Gastrocnemius medialis (tissue), 4 donors: ENCODE results near the gene PGM1. TPM values are rescaled to one million over a fixed set of nuclear protein-coding genes. Genes with fewer than 3 reads are reported as not detected.

ENCODE experiments used
- ATAC-seq, 2 donors: fragments of 150-250 bp; one replicate each; pipeline ENCODE4 v1.9.1; 2016
- DNase-seq, 2 donors: peaks; one replicate each; pipeline ENCODE4 v3.0.0-alpha.2; 2019
- H3K27ac ChIP-seq, 4 donors: fragments of 200-600 bp; sonication (generic); 1 replicate in 1 of 4; 2 replicates in 3 of 4; pipeline ENCODE4 v1.5.1; 2016 to 2018; ENCODE audit warnings: mild to moderate bottlenecking in 2 of 4, moderate library complexity in 1 of 4
- H3K27me3 ChIP-seq, 3 donors: fragments of 200-600 bp; sonication (generic) in 2 of 3; 1 replicate in 1 of 3; 2 replicates in 2 of 3; pipeline versions ENCODE4 v1.5.1 to v1.6.0; 2016 to 2019; ENCODE audit warnings: mild to moderate bottlenecking in 1 of 3, moderate library complexity in 1 of 3
- H3K36me3 ChIP-seq, 2 donors: fragments of 200-600 bp; sonication (generic) in 1 of 2; one replicate each; pipeline ENCODE4 v1.5.1; 2017 to 2018
- H3K4me1 ChIP-seq, 2 donors: fragments of 200-600 bp; sonication (generic) in 1 of 2; one replicate each; pipeline ENCODE4 v1.5.1; 2016 to 2017; ENCODE audit warnings: mild to moderate bottlenecking in 2 of 2
- H3K4me3 ChIP-seq, 4 donors: fragments of 200-600 bp; sonication (generic) in 3 of 4; 1 replicate in 1 of 4; 2 replicates in 3 of 4; pipeline ENCODE4 v1.5.1; 2016 to 2019; ENCODE audit warnings: mild to moderate bottlenecking in 2 of 4
- H3K9me3 ChIP-seq, 3 donors: fragments of 200-600 bp; sonication (generic) in 2 of 3; 1 replicate in 1 of 3; 2 replicates in 2 of 3; pipeline ENCODE4 v1.5.1; 2016 to 2019
- CTCF ChIP-seq, 5 experiments: fragments of 450-650 bp in 3 of 5; fragments of 200-600 bp in 2 of 5; sonication (generic) in 2 of 5; IDR thresholded peaks in 4 of 5; conservative IDR thresholded peaks in 1 of 5; 1 replicate in 4 of 5; 2 replicates in 1 of 5; pipeline ENCODE4 v1.5.1; 2016 to 2019; ENCODE audit warnings: antibody characterized with exemption in 5 of 5, mild to moderate bottlenecking in 3 of 5, moderate library complexity in 3 of 5
- POLR2A ChIP-seq, 2 donors: fragments of 450-650 bp; IDR thresholded peaks; one replicate each; pipeline ENCODE4 v1.6.1; 2017; ENCODE audit warnings: antibody characterized with exemption in 2 of 2, mild to moderate bottlenecking in 2 of 2, moderate library complexity in 2 of 2
- in situ Hi-C, 4 donors: fragments of 200-750 bp; cut with MboI; loops; one replicate each; pipeline versions ENCODE4 v1.15.0 to v1.8.0; 2017; ENCODE audit warnings: low sequenced_read_pairs in 4 of 4
- intact Hi-C: fragments of 100-400 bp; cut with DNase I; formaldehyde crosslinking; loops from one replicate; pipeline ENCODE4 v1.15.1; 2023; ENCODE audit warnings: low total_unique reads
- total RNA-seq, 4 donors: library from RNA; depleted of rRNA; stranded (reverse); fragments of >200 nt; gene quantifications; one replicate each; pipeline versions ENCODE4 v1.1.0 to v1.2.3, GENCODE V29; 2016

PGM1 gene
- total RNA-seq, 4 donors from 2014 or later = 320 to 713 (median 666) TPM

- H3K4me1 ChIP-seq = peaks cover 62 to 76% of the 10 kb centered on the region in 2 donors
- peak overlapping the region; percentile 79 to 95 (median 88) for H3K27ac ChIP-seq
- ATAC-seq = peak; percentile 83 to 88
These were observed 50.7 kb downstream of the PGM1 start for GRCh38 chr1:63643926-63644325.

GRCh38 chr1:63645317-63645716, 52.1 kb downstream of the PGM1 start:
- in situ Hi-C loops (no loop called here), intact Hi-C loops (no loop called here)
- Histone ChIP-seq H3K9me3 (no peaks in the 10 kb centered on the region), H3K4me3 (no peak overlapping the region), H3K27me3 (no peaks in the 10 kb centered on the region), H3K36me3 (peaks cover 0 to 23% of the 10 kb centered on the region in 2 donors), H3K27ac (peak overlapping the region; percentile 79 to 95 (median 88)), H3K4me1 (peaks cover 56 to 79% of the 10 kb centered on the region in 2 donors)
- DNase-seq (no peak), ATAC-seq (no peak)
- TF ChIP-seq CTCF (IDR thresholded peaks at IDR 0.05 in 4 of 5, conservative IDR thresholded peaks at IDR 0.05 in 1 of 5) (no peak), POLR2A (IDR thresholded peaks at IDR 0.05) (no peak)

More at GRCh38 chr1:63643926-63644325, 50.7 kb downstream of the PGM1 start:
- Histone ChIP-seq H3K9me3 (no peaks in the 10 kb centered on the region), H3K36me3 (peaks cover 0 to 24% of the 10 kb centered on the region in 2 donors), H3K4me3 (no peak overlapping the region), H3K27me3 (no peaks in the 10 kb centered on the region)
- intact Hi-C loops = loop anchor here (2.0 kb wide), 1 partner anchor 21 kb away; no protein-coding TSS in a partner anchor
- TF ChIP-seq POLR2A (IDR thresholded peaks at IDR 0.05) = no peak
- no peak for TF ChIP-seq CTCF (IDR thresholded peaks at IDR 0.05 in 4 of 5, conservative IDR thresholded peaks at IDR 0.05 in 1 of 5)
- in situ Hi-C loops = no loop called here
- DNase-seq = peak; percentile 84 to 86

- peak overlapping the region in 3 of 4 donors; percentile 4 to 68 (median 59) for H3K27ac ChIP-seq
- no peak for ATAC-seq
- no peaks in the 10 kb centered on the region for H3K27me3 ChIP-seq
- TF ChIP-seq POLR2A (IDR thresholded peaks at IDR 0.05) (no peak), CTCF (IDR thresholded peaks at IDR 0.05 in 4 of 5, conservative IDR thresholded peaks at IDR 0.05 in 1 of 5) (no peak)
- peaks cover 0 to 48% of the 10 kb centered on the region in 2 donors for H3K36me3 ChIP-seq
- H3K4me1 ChIP-seq = peaks cover 37 to 50% of the 10 kb centered on the region in 2 donors
- H3K4me3 ChIP-seq = no peak overlapping the region
- DNase-seq = no peak
- H3K9me3 ChIP-seq = no peaks in the 10 kb centered on the region
- intact Hi-C loops = no loop called here
- in situ Hi-C loops = no loop called here
These were observed 55.5 kb downstream of the PGM1 start for GRCh38 chr1:63648689-63649088.

- Histone ChIP-seq H3K4me1 (peaks cover 14 to 27% of the 10 kb centered on the region in 2 donors), H3K27me3 (no peaks in the 10 kb centered on the region), H3K9me3 (no peaks in the 10 kb centered on the region), H3K4me3 (no peak overlapping the region), H3K27ac (peak overlapping the region in 3 of 4 donors; percentile 4 to 59 (median 24)), H3K36me3 (peaks cover 0 to 73% of the 10 kb centered on the region in 2 donors)
- DNase-seq (no peak), ATAC-seq (no peak)
- in situ Hi-C loops (no loop called here), intact Hi-C loops (no loop called here)
- no peak for TF ChIP-seq CTCF (IDR thresholded peaks at IDR 0.05 in 4 of 5, conservative IDR thresholded peaks at IDR 0.05 in 1 of 5)
- no peak for TF ChIP-seq POLR2A (IDR thresholded peaks at IDR 0.05)
These were observed 58.0 kb downstream of the PGM1 start for GRCh38 chr1:63651161-63651701.
